HUDEP-2 (cell line): ENCODE results near the gene STRIP1.
A peak's percentile ranks its signal among the peaks of the same experiment; 100 is the strongest.

Experiments
- DNase-seq, 76 experiments: peaks; one replicate each; lab custom pipeline; 2025; ENCODE audit not compliant: unreplicated experiment in 76 of 76; lab: John Stamatoyannopoulos, UW

The STRIP1 gene

DNA sequence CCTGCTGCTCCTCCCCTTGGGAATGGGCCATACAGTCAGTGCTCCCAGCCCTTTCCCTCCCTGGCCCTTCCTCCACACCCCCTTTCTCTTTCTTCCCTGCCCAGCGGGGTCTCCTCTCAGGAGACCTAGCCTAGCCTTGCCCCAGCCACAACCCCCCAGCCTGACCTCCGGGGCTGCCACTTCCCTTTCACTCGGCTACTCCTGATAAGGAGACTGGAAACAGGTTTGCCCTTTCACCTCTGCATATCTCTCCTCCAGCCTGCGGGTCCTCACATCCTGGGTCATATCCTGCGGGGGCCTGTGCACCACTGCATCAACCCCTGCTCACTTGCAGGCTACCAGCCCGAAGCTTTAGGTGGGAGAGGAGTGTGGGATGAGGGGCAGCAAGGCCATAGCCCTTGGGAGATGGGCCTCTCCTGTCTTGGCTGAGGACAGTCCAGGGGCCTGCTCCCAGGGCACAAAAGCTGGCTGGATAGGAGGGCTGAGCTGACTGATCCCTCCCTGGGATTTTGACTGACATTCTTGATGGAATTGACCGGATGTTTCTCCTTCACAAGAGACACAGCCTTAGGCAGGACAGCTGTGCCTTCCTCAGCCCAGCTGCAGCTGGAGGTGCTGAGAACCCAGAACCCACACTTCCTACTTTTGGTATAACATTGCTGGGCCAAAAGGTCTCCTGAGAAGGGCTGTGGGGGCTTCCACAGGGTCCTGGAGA lies 55.3 kb downstream of the STRIP1 start:
- no peak for DNase-seq

DNA sequence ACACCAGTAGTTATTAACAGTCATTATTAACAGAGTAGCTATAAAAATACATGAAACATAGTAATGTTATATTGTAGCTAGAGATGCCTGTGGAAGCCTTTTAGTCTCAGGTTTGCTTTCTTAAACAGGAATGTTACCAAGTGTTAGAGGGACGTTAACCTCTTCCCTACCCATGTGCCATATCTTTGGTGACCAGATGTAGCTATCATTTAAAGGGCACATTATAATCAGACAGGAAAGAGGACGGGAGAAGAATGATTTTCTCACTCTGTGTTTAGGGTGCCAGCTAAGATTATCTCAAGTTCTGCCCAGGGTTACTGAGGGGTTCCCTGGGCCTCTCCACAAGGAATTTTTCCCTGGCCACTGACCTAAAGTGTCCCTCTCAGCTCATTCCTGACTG lies 57.0 kb downstream of the STRIP1 start:
- DNase-seq: peak in 2 of 76 experiments; percentile 5 to 19

DNA sequence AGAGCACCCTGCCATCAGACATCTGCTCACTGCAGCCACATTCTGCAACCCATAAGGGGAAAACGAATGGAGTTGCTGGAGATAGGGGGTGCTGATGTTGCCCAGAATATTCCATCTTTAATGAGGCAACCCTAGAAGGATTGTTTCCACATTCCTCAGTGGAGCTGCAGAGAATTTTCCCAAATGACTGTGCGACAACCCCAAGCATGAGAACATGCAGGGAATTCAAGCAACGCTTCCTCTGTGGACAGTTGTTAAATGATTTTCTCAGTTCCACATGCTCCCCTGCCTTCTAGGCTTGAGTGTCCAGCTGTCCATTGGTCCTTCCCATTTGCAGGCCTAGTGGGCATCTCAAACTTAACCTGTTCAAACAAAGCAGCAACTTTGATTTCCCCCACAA lies 57.4 kb downstream of the STRIP1 start:
- DNase-seq: no peak

- no peak for DNase-seq
These were observed 58.6 kb downstream of the STRIP1 start for GRCh38 chr1:110092991-110093390.

GRCh38 chr1:110094931-110095654 lies 60.7 kb downstream of the STRIP1 start:
- DNase-seq: no peak

DNA sequence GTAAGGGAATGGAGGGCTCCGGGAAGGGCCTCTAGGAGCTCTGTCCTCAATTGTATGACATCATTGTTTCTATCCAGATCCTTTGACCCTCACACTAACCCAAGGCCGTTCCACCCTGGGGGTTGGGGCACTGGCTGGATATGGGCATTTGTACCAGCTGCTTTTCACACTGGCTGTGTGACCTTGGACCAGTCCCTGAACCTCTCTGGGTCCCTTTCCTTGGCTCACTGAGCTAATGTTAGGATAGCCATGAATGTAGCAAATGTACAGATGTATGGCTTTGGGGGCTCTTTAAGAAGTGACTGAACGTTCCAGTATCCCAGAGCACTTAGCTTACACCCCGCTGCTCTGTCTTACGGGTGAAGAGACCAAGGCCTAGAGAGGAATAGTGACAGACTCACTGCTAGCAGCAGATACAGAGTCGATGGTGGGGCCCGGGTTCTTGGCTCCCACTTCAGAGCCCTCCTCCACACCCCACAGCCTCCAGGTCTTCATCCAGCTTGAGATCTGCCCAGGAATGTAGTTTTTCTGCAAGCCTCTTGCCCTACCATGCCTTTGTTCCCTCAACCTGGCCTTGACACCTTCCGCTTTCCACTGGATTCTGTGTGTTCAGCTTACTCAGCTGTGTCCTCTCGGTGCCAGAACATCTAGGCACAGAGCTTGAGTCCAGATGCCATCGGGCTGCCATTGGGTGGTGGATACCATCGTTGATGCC lies 63.2 kb downstream of the STRIP1 start:
- DNase-seq: no peak

GRCh38 chr1:110098222-110099026 lies 64.0 kb downstream of the STRIP1 start:
- no peak for DNase-seq

- no peak for DNase-seq
These were observed 65.9 kb downstream of the STRIP1 start for GRCh38 chr1:110100335-110100734.

DNA sequence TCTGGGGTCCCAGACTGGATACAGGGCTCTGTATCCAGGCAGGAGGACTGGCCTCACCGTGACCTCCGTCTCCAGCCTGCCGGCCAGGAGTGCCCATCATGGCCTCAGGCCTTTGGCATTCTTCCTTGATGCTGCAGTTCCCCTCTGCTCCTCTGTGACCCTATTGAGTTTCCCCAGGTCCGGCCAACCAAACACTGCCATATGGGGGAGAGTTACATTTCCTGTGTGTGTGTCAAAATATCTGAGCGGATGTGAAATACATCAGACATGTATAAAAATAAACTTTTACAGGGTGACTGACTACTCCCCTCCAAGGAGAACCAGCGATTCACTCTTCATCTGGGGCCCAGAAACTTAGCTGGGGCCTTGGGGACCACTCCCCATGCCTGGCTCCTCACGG lies 67.7 kb downstream of the STRIP1 start:
- DNase-seq: no peak
